ENCODE results near the gene ABHD2.

ABHD2 gene

DNA sequence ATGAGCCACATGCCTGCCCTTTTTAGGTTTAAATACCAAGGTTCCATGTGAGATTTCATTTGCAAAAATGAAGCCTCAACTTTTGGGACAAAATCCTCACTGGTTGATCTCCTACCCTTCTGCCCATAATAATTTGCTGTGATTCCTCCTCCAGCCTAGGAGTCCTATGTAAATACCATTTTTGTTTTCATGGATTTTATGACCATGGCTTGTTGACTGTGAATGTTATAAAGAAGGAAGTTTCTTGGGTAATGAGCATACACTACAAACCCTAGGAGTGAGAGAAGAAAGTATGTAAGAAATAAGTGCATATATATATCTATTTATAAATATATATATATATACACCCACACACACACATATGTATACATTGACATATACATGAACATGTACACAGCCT is 120.0 kb downstream of the ABHD2 start:
- no peak overlapping the region for H3K4me2 ChIP-seq (ENCODE audit: low read length)
- H3K27me3 ChIP-seq (ENCODE audit: low read depth, low read length): no peaks in the 10 kb centered on the region

DNA sequence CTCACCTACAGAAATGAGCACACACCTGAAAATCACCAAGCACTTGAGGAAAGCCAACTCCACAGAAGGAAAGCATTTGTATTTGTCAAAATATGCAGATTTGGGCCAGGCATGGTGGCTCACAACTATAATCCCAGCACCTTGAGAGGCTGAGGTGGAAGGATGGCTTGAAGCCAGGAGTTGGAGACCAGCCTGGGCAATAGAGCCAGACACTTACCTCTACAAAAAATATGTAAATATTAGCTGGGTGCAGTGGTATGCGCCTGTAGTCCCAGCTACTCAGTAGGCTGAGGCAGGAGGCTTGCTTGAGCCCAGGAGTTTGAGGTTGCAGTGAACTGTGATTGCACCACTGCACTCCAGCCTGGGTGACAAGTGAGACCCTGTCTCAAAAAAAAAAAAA is 120.8 kb downstream of the ABHD2 start:
- Histone ChIP-seq H3K27me3 (ENCODE audit: low read depth, low read length) (no peaks in the 10 kb centered on the region; the same call in 1 of the 2 replicates), H3K79me2 (ENCODE audit: low read length) (no peaks in the 10 kb centered on the region), H3K4me3 (ENCODE audit: low read length) (no peak overlapping the region), H3K9me3 (ENCODE audit: insufficient read depth, low read length) (no peaks in the 10 kb centered on the region), H4K20me1 (ENCODE audit: insufficient read depth, low read length) (no peaks in the 10 kb centered on the region), H3K9ac (ENCODE audit: low read length) (no peak overlapping the region), H3K27ac (ENCODE audit: low read length) (no peak overlapping the region), H2AFZ (ENCODE audit: low read depth, low read length) (no peak overlapping the region), H3K36me3 (replicated peaks; ENCODE audit: low read depth, low read length) (no peaks in the 10 kb centered on the region), H3K4me2 (ENCODE audit: low read length) (no peak overlapping the region), H3K4me1 (ENCODE audit: low read length) (peaks cover 3% of the 10 kb centered on the region; the same call in 1 of the 2 replicates)
- TF ChIP-seq EZH2phosphoT487 (IDR thresholded peaks at IDR 0.05; ENCODE audit: low read depth) (no peak), CTCF (IDR thresholded peaks at IDR 0.05; ENCODE audit: low read depth, low read length) (no peak)

More for the DNA sequence above, 120.0 kb downstream of the ABHD2 start:
- Histone ChIP-seq H3K9me3 (ENCODE audit: insufficient read depth, low read length) (no peaks in the 10 kb centered on the region), H4K20me1 (ENCODE audit: insufficient read depth, low read length) (no peaks in the 10 kb centered on the region), H3K36me3 (replicated peaks; ENCODE audit: low read depth, low read length) (no peaks in the 10 kb centered on the region), H3K4me3 (ENCODE audit: low read length) (no peak overlapping the region), H3K79me2 (ENCODE audit: low read length) (no peaks in the 10 kb centered on the region), H3K27ac (ENCODE audit: low read length) (no peak overlapping the region), H2AFZ (ENCODE audit: low read depth, low read length) (no peak overlapping the region), H3K4me1 (ENCODE audit: low read length) (peaks cover 3% of the 10 kb centered on the region; the same call in 1 of the 2 replicates), H3K9ac (ENCODE audit: low read length) (no peak overlapping the region)
- TF ChIP-seq EZH2phosphoT487 (IDR thresholded peaks at IDR 0.05; ENCODE audit: low read depth): no peak

DNA sequence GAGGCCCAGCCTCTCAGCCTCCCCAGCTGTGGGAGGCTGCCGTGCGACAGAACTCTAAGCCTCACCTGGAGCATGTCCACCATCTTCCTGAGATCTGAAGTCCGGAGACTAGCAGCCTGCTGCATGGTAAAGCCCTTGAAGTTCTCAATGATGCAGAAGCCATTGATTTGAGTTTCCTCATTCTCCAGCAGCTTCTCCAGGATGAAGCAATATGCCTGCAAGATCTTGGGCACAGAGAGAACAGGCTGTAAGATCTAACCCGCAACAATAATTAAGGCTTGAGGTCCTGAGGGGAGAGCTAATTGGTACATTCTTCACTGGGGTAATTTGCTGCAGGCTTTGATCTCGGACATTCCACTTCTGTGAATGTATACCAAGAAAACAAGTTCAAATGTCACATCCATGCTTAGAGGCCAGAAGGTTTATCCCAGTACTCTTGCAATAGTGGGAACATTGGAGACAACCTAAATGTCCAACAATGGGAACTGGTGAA is 123.5 kb downstream of the ABHD2 start:
- Histone ChIP-seq H3K4me3 (ENCODE audit: low read length) (no peak overlapping the region), H4K20me1 (ENCODE audit: insufficient read depth, low read length) (no peaks in the 10 kb centered on the region), H3K79me2 (ENCODE audit: low read length) (no peaks in the 10 kb centered on the region), H3K27ac (ENCODE audit: low read length) (no peak overlapping the region), H3K4me2 (ENCODE audit: low read length) (no peak overlapping the region), H3K9me3 (ENCODE audit: insufficient read depth, low read length) (no peaks in the 10 kb centered on the region), H3K4me1 (ENCODE audit: low read length) (peaks cover 3% of the 10 kb centered on the region; the same call in 1 of the 2 replicates), H3K27me3 (ENCODE audit: low read depth, low read length) (no peaks in the 10 kb centered on the region; the same call in 1 of the 2 replicates), H3K36me3 (replicated peaks; ENCODE audit: low read depth, low read length) (no peaks in the 10 kb centered on the region), H3K9ac (ENCODE audit: low read length) (no peak overlapping the region), H2AFZ (ENCODE audit: low read depth, low read length) (no peak overlapping the region)
- TF ChIP-seq EZH2phosphoT487 (IDR thresholded peaks at IDR 0.05; ENCODE audit: low read depth) (no peak), CTCF (IDR thresholded peaks at IDR 0.05; ENCODE audit: low read depth, low read length) (no peak)

- Histone ChIP-seq H3K4me3 (ENCODE audit: low read length) (no peak overlapping the region), H3K9me3 (ENCODE audit: insufficient read depth, low read length) (no peaks in the 10 kb centered on the region), H3K4me2 (ENCODE audit: low read length) (no peak overlapping the region), H3K27me3 (ENCODE audit: low read depth, low read length) (no peaks in the 10 kb centered on the region; the same call in 1 of the 2 replicates), H2AFZ (ENCODE audit: low read depth, low read length) (no peak overlapping the region), H3K36me3 (replicated peaks; ENCODE audit: low read depth, low read length) (no peaks in the 10 kb centered on the region), H4K20me1 (ENCODE audit: insufficient read depth, low read length) (no peaks in the 10 kb centered on the region), H3K79me2 (ENCODE audit: low read length) (no peaks in the 10 kb centered on the region), H3K27ac (ENCODE audit: low read length) (no peak overlapping the region), H3K9ac (ENCODE audit: low read length) (no peak overlapping the region), H3K4me1 (ENCODE audit: low read length) (no peaks in the 10 kb centered on the region)
- TF ChIP-seq EZH2phosphoT487 (IDR thresholded peaks at IDR 0.05; ENCODE audit: low read depth) (no peak), CTCF (IDR thresholded peaks at IDR 0.05; ENCODE audit: low read depth, low read length) (no peak)
Measured at GRCh38 chr15:89215627-89216026, 127.4 kb downstream of the ABHD2 start.

Data from OCI-LY3 (cell line).